Measurements from ENCODE around the gene PNP. TPM values are rescaled to one million over a fixed set of nuclear protein-coding genes. Genes with fewer than 3 reads are reported as not detected.

Gene PNP
- total and polyA plus RNA-seq, 11 donors: 4.2 to 38.5 (median 10.5) TPM

- Histone ChIP-seq H3K27me3 (no peaks in the 10 kb centered on the region), H3K4me3 (peak overlapping the region; percentile 66 to 99 (median 92)), H3K9me3 (no peaks in the 10 kb centered on the region), H3K4me1 (peaks cover 0 to 60% (median 24%) of the 10 kb centered on the region in 12 donors), H3K27ac (peak overlapping the region; percentile 57 to 97 (median 92)), H3K36me3 (peaks cover 0 to 45% (median 39%) of the 10 kb centered on the region in 9 donors)
- 5 to 15% (median 9%) methylated on average over 11 to 32 of the region's 32 CpGs for WGBS, 4 donors
- peak in 1 of 5 donors; percentile 76 for DNase-seq
- TF ChIP-seq POLR2A (IDR thresholded peaks at IDR 0.05): no peak
- intact Hi-C loops (cut with DNase I): loop anchor here in 4 of 10 donors (2.0 to 10.0 kb wide), 5 partner anchors 118 to 644 kb away; partner anchors contain the start of genes RNASE4 (in 3 of the 4), ANG (in 1 of the 4), PARP2 (in 1 of the 4) and TMEM253 (in 1 of the 4)
- peak in 2 of 4 donors; percentile 1 to 10 for ATAC-seq
Measured at GRCh38 chr14:20460458-20461224, 8.6 kb upstream of the PNP start.

GRCh38 chr14:20461225-20462141 lies 7.7 kb upstream of the PNP start, which contains the start of gene PIP4P1:
Gene PIP4P1, minus strand, starts transcription at chr14:20461434. Its CDS starts 109 bp downstream, at chr14:20461325.
- WGBS, 4 donors: 0 to 1% (median 0%) methylated on average over 33 to 67 of the region's 67 CpGs
- intact Hi-C loops (cut with DNase I): loop anchor here in 4 of 10 donors (2.0 to 10.0 kb wide), 5 partner anchors 119 to 643 kb away; partner anchors contain the start of genes RNASE4 (in 3 of the 4), ANG (in 1 of the 4), PARP2 (in 1 of the 4) and TMEM253 (in 1 of the 4)

GRCh38 chr14:20468764-20469241 lies 403 bp upstream of the PNP start:
- no peak for ATAC-seq

More at GRCh38 chr14:20461225-20462141, 7.7 kb upstream of the PNP start, which contains the start of gene PIP4P1:
- peak within 1 kb of the TSS; percentile 57 to 97 (median 92) for H3K27ac ChIP-seq
- H3K36me3 ChIP-seq: peaks cover 0 to 39% (median 34%) of the 10 kb centered on the region in 9 donors
- H3K9me3 ChIP-seq: no peaks in the 10 kb centered on the region
- H3K27me3 ChIP-seq: no peaks in the 10 kb centered on the region
- peak; percentile 98 to 100 (median 99) for DNase-seq
- TF ChIP-seq POLR2A (IDR thresholded peaks at IDR 0.05) (peak in 1 of 2 donors; percentile 88), CTCF (IDR thresholded peaks at IDR 0.05) (no peak)
- peak; percentile 97 to 99 (median 98) for ATAC-seq
- H3K4me1 ChIP-seq: peaks cover 0 to 52% (median 16%) of the 10 kb centered on the region in 12 donors
- H3K4me3 ChIP-seq: peak within 1 kb of the TSS; percentile 66 to 99 (median 92)

More at GRCh38 chr14:20468764-20469241, 403 bp upstream of the PNP start:
- H3K36me3 ChIP-seq: peaks cover 0 to 20% (median 5%) of the 10 kb centered on the region in 9 donors
- intact Hi-C loops (cut with DNase I): loop anchor here in 3 of 10 donors (1.0 to 10.0 kb wide), 4 partner anchors 140 to 636 kb away; partner anchors contain the start of genes ANG (in 1 of the 3), RNASE4 (in 1 of the 3) and TMEM253 (in 1 of the 3)
- no peak for DNase-seq
- no peaks in the 10 kb centered on the region for H3K27me3 ChIP-seq
- H3K4me3 ChIP-seq: peak overlapping the region; percentile 61 to 91 (median 80)
- TF ChIP-seq POLR2A (IDR thresholded peaks at IDR 0.05): no peak
- no peak for TF ChIP-seq CTCF (IDR thresholded peaks at IDR 0.05)
- no peaks in the 10 kb centered on the region for H3K9me3 ChIP-seq
- 29 to 47% (median 31%) methylated on average over 12 to 16 of the region's 16 CpGs for WGBS, 4 donors
- peaks cover 0 to 41% (median 13%) of the 10 kb centered on the region in 12 donors for H3K4me1 ChIP-seq
- peak overlapping the region; percentile 78 to 97 (median 89) for H3K27ac ChIP-seq
